GM12878 (cell line): ENCODE results near the gene COMT. TPM values are rescaled to one million over a fixed set of nuclear protein-coding genes. Genes with fewer than 3 reads are reported as not detected.

Experiments used
- ATAC-seq: fragments of 200-7000 bp; cut with Tn5 transposase; 3 replicates; pipeline ENCODE4 v1.9.1; 2020; ENCODE audit warnings: mild to moderate bottlenecking, moderate library complexity
- BruUV-seq: library from RNA; stranded (reverse); fragments of 400-500 nt; replicated peaks from 2 replicates; lab custom pipeline; 2021; lab: Mats Ljungman, UMichigan
- CTCF ChIA-PET: fragments of 300-600 bp; sonication (Branson Sonifier 250); formaldehyde crosslinking; extraction: SDS; loops from one replicate; lab custom pipeline; 2021; ENCODE audit warnings: inconsistent platforms; lab: Yijun Ruan, JAX
- POLR2A ChIA-PET: fragments of 350-600 bp; formaldehyde crosslinking; extraction: SDS; loops from one replicate; lab custom pipeline; 2021; ENCODE audit warnings: inconsistent platforms; lab: Charles Lee
- RAD21 ChIA-PET: fragments of 300-600 bp; sonication (Branson Sonifier 250); formaldehyde crosslinking; loops from one replicate; lab custom pipeline; 2023; ENCODE audit warnings: antibody characterized with exemption; ENCODE audit not compliant: unreplicated experiment; lab: Charles Lee
- SMC1A ChIA-PET: fragments of 300-600 bp; sonication (Branson Sonifier 250); formaldehyde crosslinking; loops from one replicate; lab custom pipeline; 2023; ENCODE audit not compliant: unreplicated experiment, uncharacterized antibody; lab: Charles Lee
- DNase-seq: peaks from one replicate; pipeline ENCODE4 v3.0.0-alpha.2; 2011; ENCODE audit warnings: low read depth, low spot score
- FAIRE-seq: peaks from 3 replicates; lab custom pipeline; 2011; peaks lifted over from hg19 to GRCh38; lab: Jason Lieb, UNC
- H2AFZ ChIP-seq: 2 replicates; pipeline ENCODE4 v1.6.0; 2011; ENCODE audit warnings: low read depth, low read length, control low read depth; ENCODE audit not compliant: control insufficient read depth
- H3K27ac ChIP-seq: 2 replicates; pipeline ENCODE4 v1.5.1; 2011; ENCODE audit warnings: control low read depth; ENCODE audit not compliant: control insufficient read depth, insufficient read depth
- H3K27me3 ChIP-seq, 2 experiments: replicated peaks in 1 of 2; 2 replicates each; pipeline versions ENCODE4 v1.6.0 to v1.6.1; 2011; ENCODE audit warnings: low read length in 1 of 2; ENCODE audit not compliant: control insufficient read depth in 2 of 2, insufficient read depth in 2 of 2
- H3K36me3 ChIP-seq, 2 experiments: 2 replicates each; pipeline ENCODE4 v1.5.1; 2011; ENCODE audit warnings: low read length in 1 of 2; ENCODE audit not compliant: control insufficient read depth in 2 of 2, insufficient read depth in 2 of 2
- H3K4me1 ChIP-seq: 2 replicates; pipeline ENCODE4 v1.6.1; 2011; ENCODE audit warnings: mild to moderate bottlenecking, low read length, moderate library complexity, mixed read lengths; ENCODE audit not compliant: control insufficient read depth, insufficient read depth
- H3K4me2 ChIP-seq: 2 replicates; pipeline ENCODE4 v1.6.0; 2011; ENCODE audit warnings: control low read depth; ENCODE audit not compliant: control insufficient read depth, insufficient read depth
- H3K4me3 ChIP-seq: fragments of 200-600 bp; sonication (generic); 2 replicates; pipeline ENCODE4 v1.5.1; 2016
- H3K79me2 ChIP-seq: 2 replicates; pipeline ENCODE4 v1.6.0; 2011; ENCODE audit warnings: low read length; ENCODE audit not compliant: control insufficient read depth, insufficient read depth
- H3K9ac ChIP-seq: 2 replicates; pipeline ENCODE4 v1.8.0; 2011; ENCODE audit warnings: low read length, control low read depth, mixed read lengths; ENCODE audit not compliant: control insufficient read depth, insufficient read depth
- H3K9me3 ChIP-seq: replicated peaks from 3 replicates; pipeline ENCODE4 v1.5.1; 2011; ENCODE audit warnings: mild to moderate bottlenecking, low read length; ENCODE audit not compliant: control insufficient read depth, insufficient read depth
- H4K20me1 ChIP-seq: 2 replicates; pipeline ENCODE4 v1.6.0; 2011; ENCODE audit not compliant: control insufficient read depth, insufficient read depth
- ATF7 ChIP-seq: fragments of 450-650 bp; IDR thresholded peaks from 2 replicates; pipeline ENCODE4 v1.6.1; 2016; ENCODE audit warnings: low read depth, mild to moderate bottlenecking
- BACH1 ChIP-seq: fragments of 450-650 bp; IDR thresholded peaks from 2 replicates; pipeline ENCODE4 v1.6.1; 2017; ENCODE audit warnings: mild to moderate bottlenecking, borderline replicate concordance
- DPF2 ChIP-seq: fragments of 450-650 bp; IDR thresholded peaks from 2 replicates; pipeline ENCODE4 v1.6.1; 2017; ENCODE audit warnings: mild to moderate bottlenecking
- ESRRA ChIP-seq: IDR thresholded peaks from 2 replicates; pipeline ENCODE4 v1.6.1; 2012; ENCODE audit warnings: mild to moderate bottlenecking, low read length, improper control_type of control experiment
- EZH2 ChIP-seq: IDR thresholded peaks from 2 replicates; pipeline ENCODE4 v1.6.1; 2012; ENCODE audit warnings: low read depth, mild to moderate bottlenecking, control low read depth, inconsistent platforms, low read length, borderline replicate concordance; ENCODE audit not compliant: control insufficient read depth
- GABPA ChIP-seq: IDR thresholded peaks from 2 replicates; pipeline ENCODE4 v1.6.1; 2014; ENCODE audit warnings: antibody characterized with exemption, low read depth, mild to moderate bottlenecking, inconsistent platforms
- PML ChIP-seq: IDR thresholded peaks from 2 replicates; pipeline ENCODE4 v1.6.1; 2012; ENCODE audit warnings: low read length, inconsistent platforms
- SIN3A ChIP-seq: IDR thresholded peaks from 2 replicates; pipeline ENCODE4 v1.6.1; 2012; ENCODE audit warnings: low read depth, low read length, improper control_type of control experiment
- TBL1XR1 ChIP-seq: IDR thresholded peaks from 2 replicates; pipeline ENCODE4 v1.6.1; 2012; ENCODE audit warnings: low read depth, low read length, improper control_type of control experiment
- ZNF207 ChIP-seq: fragments of 450-650 bp; IDR thresholded peaks from 2 replicates; pipeline ENCODE4 v1.6.1; 2014; ENCODE audit warnings: antibody characterized with exemption, mild to moderate bottlenecking, borderline replicate concordance
- ZNF24 ChIP-seq: fragments of 450-650 bp; IDR thresholded peaks from 2 replicates; pipeline ENCODE4 v1.6.1; 2017; ENCODE audit warnings: antibody characterized with exemption, mild to moderate bottlenecking
- WGBS: methylation state at CpG from one replicate; pipeline ENCODE4 v1.1.6; 2016; ENCODE audit warnings: low lambda C conversion rate; ENCODE audit not compliant: insufficient replicate concordance, insufficient coverage; ENCODE audit errors: missing lambda C conversion rate; 5-methylcytosine and 5-hydroxymethylcytosine counted together
- in situ Hi-C: fragments of 300-500 bp; cut with MboI; formaldehyde crosslinking; loops from 9 replicates; pipeline ENCODE4 v1.14.3; 2018; ENCODE audit warnings: mixed read lengths
- intact Hi-C: fragments of 100-400 bp; cut with micrococcal nuclease; formaldehyde crosslinking; loops from one replicate; pipeline ENCODE4 v1.14.2; 2022; ENCODE audit not compliant: unreplicated experiment
- polyA plus RNA-seq, 11 experiments: library from polyadenylated mRNA; depleted of rRNA in 4 of 11; unstranded in 6 of 11; stranded (reverse) in 5 of 11; fragments of >200 nt; fragmentation: Nextera tagmentation in 4 of 11; fragmentation: Illumina TruSeq in 1 of 11; extraction: Ambion mirVana in 4 of 11; extraction: Trizol in 1 of 11; gene quantifications; 1 replicate in 1 of 11; 2 replicates in 10 of 11; pipeline versions ENCODE4 v1.2.1 to v1.2.3, GENCODE V29; 2011 to 2016; ENCODE audit warnings: inconsistent platforms in 2 of 11, missing spikeins in 2 of 11, low read depth in 1 of 11
- total RNA-seq, 4 experiments: library from RNA; depleted of rRNA in 3 of 4; stranded (reverse); fragments of >200 nt in 3 of 4; fragmentation: Illumina TruSeq in 1 of 4; extraction: Trizol in 1 of 4; gene quantifications; 2 replicates each; pipeline versions ENCODE4 v1.2.1 to v1.2.3, GENCODE V29; 2013 to 2021
- TF ChIP-seq, protein P1 (sequence below): IDR thresholded peaks from 2 replicates; pipeline ENCODE4 v1.6.1; 2012; ENCODE audit warnings: low read length, inconsistent platforms
- TF ChIP-seq, protein P2 (sequence below): fragments of 450-650 bp; formaldehyde crosslinking; IDR thresholded peaks from 2 replicates; pipeline ENCODE4 v1.4.0; 2020; ENCODE audit warnings: mild to moderate bottlenecking, moderate library complexity
- TF ChIP-seq, protein P3 (sequence below): fragments of 450-650 bp; IDR thresholded peaks from 2 replicates; pipeline ENCODE4 v1.6.1; 2017; ENCODE audit warnings: borderline replicate concordance
- TF ChIP-seq, protein P4 (sequence below): fragments of 450-650 bp; IDR thresholded peaks from 2 replicates; pipeline ENCODE4 v1.6.1; 2016; ENCODE audit warnings: mild to moderate bottlenecking

Gene COMT
- total and polyA plus RNA-seq, 10 of the 15 experiments (the other 5 are each of a cell fraction or from before 2014, with no cell fraction given), result 4.5 to 152 (median 66.1) TPM

DNA sequence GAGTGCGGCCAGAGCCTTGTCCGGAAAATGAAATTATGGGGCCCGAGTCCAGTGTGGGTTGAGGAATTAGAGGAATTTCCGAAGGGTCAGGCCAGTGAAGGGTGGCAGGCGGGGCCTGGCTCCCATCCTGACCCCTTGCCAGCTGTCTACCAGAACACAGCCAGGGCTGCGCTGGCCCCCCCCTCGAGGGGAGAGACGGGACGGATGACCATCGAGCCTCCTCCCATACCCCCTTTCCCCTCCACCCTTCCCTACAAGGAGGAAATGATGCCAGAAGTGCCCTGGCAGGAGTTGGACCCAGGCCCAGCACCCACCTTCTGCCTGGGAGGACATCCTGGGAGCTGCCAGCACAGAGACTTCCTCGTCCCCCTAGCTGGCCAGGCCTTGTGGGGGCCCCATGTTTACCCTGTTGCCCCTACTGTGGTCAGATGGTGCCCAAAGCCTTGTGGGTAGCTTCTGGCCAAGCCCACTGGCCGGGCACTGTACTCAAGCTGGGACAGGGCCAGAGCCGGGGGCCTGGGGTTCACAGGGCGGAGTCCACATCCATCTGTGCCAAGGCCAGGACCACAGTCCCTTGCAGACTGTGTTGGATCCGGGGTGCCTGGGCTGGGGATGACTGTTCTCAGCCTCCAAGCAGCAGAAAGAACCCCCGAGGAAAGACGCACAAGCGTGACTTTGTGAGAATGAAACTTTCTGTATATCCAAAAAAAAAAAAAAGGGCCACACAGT lies 54.2 kb downstream of the COMT start:
- Histone ChIP-seq H3K4me1 (no peaks in the 10 kb centered on the region), H3K4me3 (no peak overlapping the region), H3K27ac (no peak overlapping the region), H2AFZ (no peak overlapping the region), H3K9ac (no peak overlapping the region), H3K36me3 (no peaks in the 10 kb centered on the region), H3K27me3 (peaks cover 0 to 2% of the 10 kb centered on the region in 2 experiments; a peak in 3 of 4 replicates), H4K20me1 (no peaks in the 10 kb centered on the region), H3K9me3 (no peaks in the 10 kb centered on the region), H3K4me2 (no peak overlapping the region), H3K79me2 (no peaks in the 10 kb centered on the region)
- CTCF ChIA-PET, result no interaction called here
- BruUV-seq, result no TSS peak
- ATAC-seq (no peak), FAIRE-seq (no peak), DNase-seq (no peak)
- intact Hi-C loops (no loop called here), in situ Hi-C loops (no loop called here)
- 32% methylated on average over 18 of the region's 18 CpGs for WGBS
- SMC1A ChIA-PET, result no interaction called here
- POLR2A ChIA-PET, result no interaction called here
- no peak for TF ChIP-seq PML
- TF ChIP-seq, protein P1, sequence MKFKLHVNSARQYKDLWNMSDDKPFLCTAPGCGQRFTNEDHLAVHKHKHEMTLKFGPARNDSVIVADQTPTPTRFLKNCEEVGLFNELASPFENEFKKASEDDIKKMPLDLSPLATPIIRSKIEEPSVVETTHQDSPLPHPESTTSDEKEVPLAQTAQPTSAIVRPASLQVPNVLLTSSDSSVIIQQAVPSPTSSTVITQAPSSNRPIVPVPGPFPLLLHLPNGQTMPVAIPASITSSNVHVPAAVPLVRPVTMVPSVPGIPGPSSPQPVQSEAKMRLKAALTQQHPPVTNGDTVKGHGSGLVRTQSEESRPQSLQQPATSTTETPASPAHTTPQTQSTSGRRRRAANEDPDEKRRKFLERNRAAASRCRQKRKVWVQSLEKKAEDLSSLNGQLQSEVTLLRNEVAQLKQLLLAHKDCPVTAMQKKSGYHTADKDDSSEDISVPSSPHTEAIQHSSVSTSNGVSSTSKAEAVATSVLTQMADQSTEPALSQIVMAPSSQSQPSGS, result no peak
- TF ChIP-seq BACH1, result no peak
- no peak for TF ChIP-seq SIN3A
- TF ChIP-seq ZNF207, result no peak
- TF ChIP-seq ATF7, result no peak
- TF ChIP-seq, protein P2, sequence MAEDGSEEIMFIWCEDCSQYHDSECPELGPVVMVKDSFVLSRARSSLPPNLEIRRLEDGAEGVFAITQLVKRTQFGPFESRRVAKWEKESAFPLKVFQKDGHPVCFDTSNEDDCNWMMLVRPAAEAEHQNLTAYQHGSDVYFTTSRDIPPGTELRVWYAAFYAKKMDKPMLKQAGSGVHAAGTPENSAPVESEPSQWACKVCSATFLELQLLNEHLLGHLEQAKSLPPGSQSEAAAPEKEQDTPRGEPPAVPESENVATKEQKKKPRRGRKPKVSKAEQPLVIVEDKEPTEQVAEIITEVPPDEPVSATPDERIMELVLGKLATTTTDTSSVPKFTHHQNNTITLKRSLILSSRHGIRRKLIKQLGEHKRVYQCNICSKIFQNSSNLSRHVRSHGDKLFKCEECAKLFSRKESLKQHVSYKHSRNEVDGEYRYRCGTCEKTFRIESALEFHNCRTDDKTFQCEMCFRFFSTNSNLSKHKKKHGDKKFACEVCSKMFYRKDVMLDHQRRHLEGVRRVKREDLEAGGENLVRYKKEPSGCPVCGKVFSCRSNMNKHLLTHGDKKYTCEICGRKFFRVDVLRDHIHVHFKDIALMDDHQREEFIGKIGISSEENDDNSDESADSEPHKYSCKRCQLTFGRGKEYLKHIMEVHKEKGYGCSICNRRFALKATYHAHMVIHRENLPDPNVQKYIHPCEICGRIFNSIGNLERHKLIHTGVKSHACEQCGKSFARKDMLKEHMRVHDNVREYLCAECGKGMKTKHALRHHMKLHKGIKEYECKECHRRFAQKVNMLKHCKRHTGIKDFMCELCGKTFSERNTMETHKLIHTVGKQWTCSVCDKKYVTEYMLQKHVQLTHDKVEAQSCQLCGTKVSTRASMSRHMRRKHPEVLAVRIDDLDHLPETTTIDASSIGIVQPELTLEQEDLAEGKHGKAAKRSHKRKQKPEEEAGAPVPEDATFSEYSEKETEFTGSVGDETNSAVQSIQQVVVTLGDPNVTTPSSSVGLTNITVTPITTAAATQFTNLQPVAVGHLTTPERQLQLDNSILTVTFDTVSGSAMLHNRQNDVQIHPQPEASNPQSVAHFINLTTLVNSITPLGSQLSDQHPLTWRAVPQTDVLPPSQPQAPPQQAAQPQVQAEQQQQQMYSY (CRISPR knock-in tag), result no peak
- TF ChIP-seq GABPA, result no peak
- TF ChIP-seq, protein P3, sequence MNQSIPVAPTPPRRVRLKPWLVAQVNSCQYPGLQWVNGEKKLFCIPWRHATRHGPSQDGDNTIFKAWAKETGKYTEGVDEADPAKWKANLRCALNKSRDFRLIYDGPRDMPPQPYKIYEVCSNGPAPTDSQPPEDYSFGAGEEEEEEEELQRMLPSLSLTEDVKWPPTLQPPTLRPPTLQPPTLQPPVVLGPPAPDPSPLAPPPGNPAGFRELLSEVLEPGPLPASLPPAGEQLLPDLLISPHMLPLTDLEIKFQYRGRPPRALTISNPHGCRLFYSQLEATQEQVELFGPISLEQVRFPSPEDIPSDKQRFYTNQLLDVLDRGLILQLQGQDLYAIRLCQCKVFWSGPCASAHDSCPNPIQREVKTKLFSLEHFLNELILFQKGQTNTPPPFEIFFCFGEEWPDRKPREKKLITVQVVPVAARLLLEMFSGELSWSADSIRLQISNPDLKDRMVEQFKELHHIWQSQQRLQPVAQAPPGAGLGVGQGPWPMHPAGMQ, result no peak
- no peak for TF ChIP-seq TBL1XR1
- TF ChIP-seq DPF2, result no peak
- no peak for TF ChIP-seq ESRRA
- TF ChIP-seq, protein P4, sequence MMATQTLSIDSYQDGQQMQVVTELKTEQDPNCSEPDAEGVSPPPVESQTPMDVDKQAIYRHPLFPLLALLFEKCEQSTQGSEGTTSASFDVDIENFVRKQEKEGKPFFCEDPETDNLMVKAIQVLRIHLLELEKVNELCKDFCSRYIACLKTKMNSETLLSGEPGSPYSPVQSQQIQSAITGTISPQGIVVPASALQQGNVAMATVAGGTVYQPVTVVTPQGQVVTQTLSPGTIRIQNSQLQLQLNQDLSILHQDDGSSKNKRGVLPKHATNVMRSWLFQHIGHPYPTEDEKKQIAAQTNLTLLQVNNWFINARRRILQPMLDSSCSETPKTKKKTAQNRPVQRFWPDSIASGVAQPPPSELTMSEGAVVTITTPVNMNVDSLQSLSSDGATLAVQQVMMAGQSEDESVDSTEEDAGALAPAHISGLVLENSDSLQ, result no peak
- TF ChIP-seq EZH2, result no peak
- no peak for TF ChIP-seq ZNF24
- RAD21 ChIA-PET, result no interaction called here
